ENCODE data around the gene CADPS2. TPM values are rescaled to one million over a fixed set of nuclear protein-coding genes. Genes with fewer than 3 reads are reported as not detected.

The CADPS2 gene
- total and polyA plus RNA-seq, 4 donors: 16.0 to 76.7 (median 27.7) TPM

DNA sequence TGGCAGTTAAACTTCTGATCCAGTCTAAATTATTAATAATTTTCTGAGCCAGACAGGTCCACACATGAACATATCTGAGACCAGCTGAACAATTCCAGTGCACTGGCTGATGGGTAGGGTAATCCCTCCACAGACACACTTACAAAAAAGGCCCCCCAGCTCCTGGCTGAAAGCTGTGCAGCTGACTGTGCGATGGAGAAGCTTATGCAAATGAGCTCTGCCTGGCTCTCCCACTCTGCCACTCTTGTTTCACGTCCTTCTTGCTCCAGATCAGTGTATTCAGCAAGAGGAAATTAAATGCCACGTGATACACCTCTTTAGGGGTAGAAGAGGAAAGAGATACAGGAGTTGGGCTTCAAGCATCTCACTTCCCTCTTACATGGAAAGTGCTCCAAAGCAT is 505.3 kb downstream of the CADPS2 start:
- Histone ChIP-seq H3K4me1 (ENCODE audit: control insufficient read depth in 5 of 5, insufficient read depth in 5 of 5, low read length in 5 of 5) (no peaks in the 10 kb centered on the region), H3K27ac (ENCODE audit: low read depth in 1 of 2, low read length in 1 of 2) (no peak overlapping the region), H3K27me3 (ENCODE audit: control insufficient read depth in 3 of 3, insufficient read depth in 3 of 3, low read length in 2 of 3) (no peaks in the 10 kb centered on the region), H3K9me3 (ENCODE audit: control insufficient read depth in 4 of 4, insufficient read depth in 3 of 4, low read length in 3 of 4) (no peaks in the 10 kb centered on the region), H3K9ac (ENCODE audit: insufficient read depth in 1 of 2, low read length in 2 of 2) (no peak overlapping the region), H3K36me3 (ENCODE audit: control insufficient read depth in 4 of 4, insufficient read depth in 4 of 4, low read length in 4 of 4) (peaks cover 0 to 6% (median 4%) of the 10 kb centered on the region in 4 donors), H3K4me3 (no peak overlapping the region)
- 40 to 54% methylated on average over 3 of the region's 3 CpGs for WGBS, 2 donors
- no peak for DNase-seq
- TF ChIP-seq CTCF (IDR thresholded peaks at IDR 0.05; ENCODE audit: control extremely low read depth, extremely low read depth): no peak
- ATAC-seq (ENCODE audit: insufficient read depth, low FRiP score): no peak

DNA sequence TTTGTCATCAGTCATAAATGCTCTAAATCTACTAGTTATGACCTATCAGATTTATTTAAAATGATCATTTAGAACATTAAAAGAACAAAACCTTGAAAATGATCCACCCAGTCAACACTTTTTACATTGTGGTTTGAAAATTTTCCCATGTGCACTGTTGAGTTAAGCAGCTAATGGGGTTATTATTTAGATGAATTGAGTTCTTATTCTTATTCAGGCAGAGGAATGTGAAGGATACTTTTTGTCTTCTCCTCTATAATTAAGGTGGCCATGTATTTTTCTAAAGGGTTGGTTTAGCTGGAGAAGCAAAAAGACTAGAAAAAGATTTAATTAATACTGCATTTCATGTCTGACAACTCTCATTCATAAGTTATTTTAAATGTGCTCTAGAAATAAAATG is 506.8 kb downstream of the CADPS2 start:
- TF ChIP-seq CTCF (IDR thresholded peaks at IDR 0.05; ENCODE audit: control extremely low read depth, extremely low read depth): no peak
- H3K27ac ChIP-seq (ENCODE audit: low read depth in 1 of 2, low read length in 1 of 2): no peak overlapping the region
- peaks cover 0 to 5% (median under 1%) of the 10 kb centered on the region in 4 donors for H3K36me3 ChIP-seq (ENCODE audit: control insufficient read depth in 4 of 4, insufficient read depth in 4 of 4, low read length in 4 of 4)
- no peaks in the 10 kb centered on the region for H3K9me3 ChIP-seq (ENCODE audit: control insufficient read depth in 4 of 4, insufficient read depth in 3 of 4, low read length in 3 of 4)
- DNase-seq (no peak), ATAC-seq (ENCODE audit: insufficient read depth, low FRiP score) (no peak)
- peaks cover 0 to 6% (median 0%) of the 10 kb centered on the region in 5 donors for H3K4me1 ChIP-seq (ENCODE audit: control insufficient read depth in 5 of 5, insufficient read depth in 5 of 5, low read length in 5 of 5)
- no peak overlapping the region for H3K4me3 ChIP-seq
- H3K27me3 ChIP-seq (ENCODE audit: control insufficient read depth in 3 of 3, insufficient read depth in 3 of 3, low read length in 2 of 3): no peaks in the 10 kb centered on the region
- no peak overlapping the region for H3K9ac ChIP-seq (ENCODE audit: insufficient read depth in 1 of 2, low read length in 2 of 2)

GRCh38 chr7:122369756-122370155 is 516.5 kb downstream of the CADPS2 start:
- Histone ChIP-seq H3K36me3 (ENCODE audit: control insufficient read depth in 4 of 4, insufficient read depth in 4 of 4, low read length in 4 of 4) (peaks cover 0 to 3% (median 0%) of the 10 kb centered on the region in 4 donors), H3K9me3 (ENCODE audit: control insufficient read depth in 4 of 4, insufficient read depth in 3 of 4, low read length in 3 of 4) (no peaks in the 10 kb centered on the region), H3K4me1 (ENCODE audit: control insufficient read depth in 5 of 5, insufficient read depth in 5 of 5, low read length in 5 of 5) (no peaks in the 10 kb centered on the region), H3K27me3 (ENCODE audit: control insufficient read depth in 3 of 3, insufficient read depth in 3 of 3, low read length in 2 of 3) (no peaks in the 10 kb centered on the region), H3K9ac (ENCODE audit: insufficient read depth in 1 of 2, low read length in 2 of 2) (no peak overlapping the region), H3K27ac (ENCODE audit: low read depth in 1 of 2, low read length in 1 of 2) (no peak overlapping the region), H3K4me3 (no peak overlapping the region)
- DNase-seq (no peak), ATAC-seq (ENCODE audit: insufficient read depth, low FRiP score) (no peak)
- TF ChIP-seq CTCF (IDR thresholded peaks at IDR 0.05; ENCODE audit: control extremely low read depth, extremely low read depth): no peak

DNA sequence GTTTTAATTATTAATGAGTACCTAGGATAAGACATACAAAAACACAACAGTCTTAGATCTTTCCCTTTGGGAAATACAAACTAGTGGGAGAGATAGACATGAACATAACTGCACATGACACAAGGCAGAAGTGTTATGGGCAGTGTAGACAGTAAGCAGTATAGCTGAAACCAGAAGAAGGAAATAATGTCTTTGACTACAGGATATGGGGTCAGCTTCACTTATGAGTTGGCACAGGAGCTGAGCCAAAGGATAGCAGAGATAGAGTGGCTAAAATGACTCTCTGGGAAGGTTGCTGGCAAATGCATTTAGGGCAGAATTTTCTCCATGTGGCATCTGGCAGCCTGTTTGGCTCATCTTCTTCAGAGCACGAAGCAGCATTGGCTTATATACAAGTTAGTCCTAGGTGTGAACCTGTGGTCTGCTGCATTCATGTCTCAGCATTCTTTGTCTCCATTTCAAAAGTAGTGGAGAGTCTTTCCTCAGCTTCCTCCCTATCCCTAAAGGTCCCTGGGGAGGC is 521.4 kb downstream of the CADPS2 start:
- no peak for TF ChIP-seq CTCF (IDR thresholded peaks at IDR 0.05; ENCODE audit: control extremely low read depth, extremely low read depth)
- peaks cover 0 to 3% (median 0%) of the 10 kb centered on the region in 4 donors for H3K36me3 ChIP-seq (ENCODE audit: control insufficient read depth in 4 of 4, insufficient read depth in 4 of 4, low read length in 4 of 4)
- 65 to 75% methylated on average over 1 of the region's 1 CpG for WGBS, 2 donors

More for the DNA sequence above, 521.4 kb downstream of the CADPS2 start:
- H3K4me3 ChIP-seq: no peak overlapping the region
- no peaks in the 10 kb centered on the region for H3K27me3 ChIP-seq (ENCODE audit: control insufficient read depth in 3 of 3, insufficient read depth in 3 of 3, low read length in 2 of 3)
- no peaks in the 10 kb centered on the region for H3K4me1 ChIP-seq (ENCODE audit: control insufficient read depth in 5 of 5, insufficient read depth in 5 of 5, low read length in 5 of 5)
- no peaks in the 10 kb centered on the region for H3K9me3 ChIP-seq (ENCODE audit: control insufficient read depth in 4 of 4, insufficient read depth in 3 of 4, low read length in 3 of 4)
- no peak for DNase-seq
- no peak for ATAC-seq (ENCODE audit: insufficient read depth, low FRiP score)
- H3K27ac ChIP-seq (ENCODE audit: low read depth in 1 of 2, low read length in 1 of 2): no peak overlapping the region
- H3K9ac ChIP-seq (ENCODE audit: insufficient read depth in 1 of 2, low read length in 2 of 2): no peak overlapping the region

Measured in lung (tissue), 12 donors.